HepG2 (cell line): ENCODE measurements around the gene RFFL. TPM values are rescaled to one million over a fixed set of nuclear protein-coding genes. Genes with fewer than 3 reads are reported as not detected.

Experiments
- CBFB ChIP-seq: sonication (generic); formaldehyde crosslinking; IDR thresholded peaks from 2 replicates; pipeline ENCODE4 v1.4.0; 2020; ENCODE audit warnings: missing genetic modification reagents
- POGZ ChIP-seq: sonication (generic); formaldehyde crosslinking; IDR thresholded peaks from 2 replicates; pipeline ENCODE4 v1.4.0; 2020; ENCODE audit warnings: mild to moderate bottlenecking, missing genetic modification reagents
- SNAI1 ChIP-seq: sonication (generic); formaldehyde crosslinking; IDR thresholded peaks from 2 replicates; pipeline ENCODE4 v1.5.0; 2020; ENCODE audit warnings: mild to moderate bottlenecking, missing genetic modification reagents, borderline replicate concordance
- TEAD3 ChIP-seq: optimal IDR thresholded peaks from 2 replicates; pipeline ENCODE3; 2016; ENCODE audit warnings: borderline replicate concordance
- ZNF333 ChIP-seq: sonication (generic); formaldehyde crosslinking; IDR thresholded peaks from 2 replicates; pipeline ENCODE4 v1.4.0; 2020; ENCODE audit warnings: mild to moderate bottlenecking, missing genetic modification reagents, borderline replicate concordance
- ZNF570 ChIP-seq: sonication (generic); formaldehyde crosslinking; IDR thresholded peaks from 2 replicates; pipeline ENCODE4 v1.4.0; 2020; ENCODE audit warnings: mild to moderate bottlenecking, missing genetic modification reagents, borderline replicate concordance
- polyA plus RNA-seq, 8 experiments: library from polyadenylated mRNA; depleted of rRNA in 3 of 8; stranded (reverse) in 7 of 8; unstranded in 1 of 8; fragments of >200 nt; fragmentation: Illumina TruSeq in 4 of 8; extraction: Trizol in 4 of 8; gene quantifications; 2 replicates each; pipeline versions ENCODE4 v1.2.1 to v1.2.3, GENCODE V29; 2011 to 2016; ENCODE audit warnings: low read depth in 4 of 8, missing spikeins in 1 of 8, mixed read lengths in 1 of 8; ENCODE audit not compliant: insufficient read depth in 1 of 8
- total RNA-seq, 5 experiments: library from RNA; depleted of rRNA; stranded (reverse); fragments of >200 nt; fragmentation: Illumina TruSeq; extraction: Trizol; gene quantifications; 2 replicates each; pipeline ENCODE4 v1.2.3, GENCODE V29; 2016; ENCODE audit warnings: low read depth in 1 of 5
- TF ChIP-seq, protein P1 (sequence below): sonication (generic); formaldehyde crosslinking; IDR thresholded peaks from 2 replicates; pipeline ENCODE4 v1.5.0; 2020; ENCODE audit warnings: mild to moderate bottlenecking, missing genetic modification reagents, borderline replicate concordance
- TF ChIP-seq, protein P2 (sequence below): IDR thresholded peaks from 2 replicates; pipeline ENCODE4 v1.6.1; 2016; ENCODE audit warnings: low read depth, missing genetic modification reagents, missing compliant biosample characterization
- TF ChIP-seq, protein P3 (sequence below): IDR thresholded peaks from 2 replicates; pipeline ENCODE4 v1.6.1; 2016; ENCODE audit warnings: low read depth, borderline replicate concordance
- TF ChIP-seq, protein P4 (sequence below): sonication (generic); formaldehyde crosslinking; IDR thresholded peaks from 2 replicates; pipeline ENCODE4 v1.8.1; 2023; ENCODE audit warnings: mild to moderate bottlenecking, missing genetic modification reagents

RFFL gene
- total and polyA plus RNA-seq, 2 of the 13 experiments (the other 11 are each of a cell fraction or from before 2014, with no cell fraction given), result 24.3 to 48.6 TPM

DNA sequence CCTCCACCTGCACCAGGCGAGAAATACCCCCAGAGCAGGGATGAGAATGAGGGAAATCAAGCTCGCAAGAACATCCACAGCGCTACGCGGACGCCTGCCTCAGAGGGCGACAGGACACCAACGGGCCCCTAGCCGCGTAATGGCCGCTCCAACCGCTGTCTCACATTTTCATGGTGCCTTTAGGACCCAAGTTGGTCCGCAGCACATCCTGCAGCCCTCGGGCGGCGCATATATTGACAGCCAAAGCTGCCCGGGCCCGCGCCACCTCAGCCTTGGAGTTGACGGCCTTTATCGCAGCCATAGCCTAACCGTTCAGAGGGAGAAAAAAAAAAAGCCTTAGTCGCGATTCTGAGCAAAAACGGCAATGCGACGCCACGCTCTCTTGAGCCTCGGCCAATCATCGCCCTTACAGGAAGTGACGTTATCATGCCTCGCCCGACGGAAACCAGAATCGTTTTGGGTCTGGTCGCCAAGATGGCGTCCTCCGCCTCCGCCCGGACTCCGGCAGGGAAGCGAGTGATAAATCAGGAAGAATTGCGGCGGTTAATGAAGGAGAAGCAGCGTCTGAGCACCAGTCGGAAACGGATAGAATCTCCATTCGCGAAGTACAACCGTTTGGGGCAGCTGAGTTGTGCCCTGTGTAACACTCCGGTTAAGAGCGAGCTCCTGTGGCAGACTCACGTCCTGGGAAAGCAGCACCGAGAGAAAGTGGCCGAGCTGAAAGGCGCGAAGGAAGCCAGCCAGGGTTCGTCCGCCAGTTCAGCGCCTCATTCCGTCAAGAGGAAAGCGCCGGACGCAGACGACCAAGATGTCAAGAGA lies 102.2 kb downstream of the RFFL start, which contains the start of the genes CCT6B and ZNF830 (continued):
- TF ChIP-seq, protein P1, sequence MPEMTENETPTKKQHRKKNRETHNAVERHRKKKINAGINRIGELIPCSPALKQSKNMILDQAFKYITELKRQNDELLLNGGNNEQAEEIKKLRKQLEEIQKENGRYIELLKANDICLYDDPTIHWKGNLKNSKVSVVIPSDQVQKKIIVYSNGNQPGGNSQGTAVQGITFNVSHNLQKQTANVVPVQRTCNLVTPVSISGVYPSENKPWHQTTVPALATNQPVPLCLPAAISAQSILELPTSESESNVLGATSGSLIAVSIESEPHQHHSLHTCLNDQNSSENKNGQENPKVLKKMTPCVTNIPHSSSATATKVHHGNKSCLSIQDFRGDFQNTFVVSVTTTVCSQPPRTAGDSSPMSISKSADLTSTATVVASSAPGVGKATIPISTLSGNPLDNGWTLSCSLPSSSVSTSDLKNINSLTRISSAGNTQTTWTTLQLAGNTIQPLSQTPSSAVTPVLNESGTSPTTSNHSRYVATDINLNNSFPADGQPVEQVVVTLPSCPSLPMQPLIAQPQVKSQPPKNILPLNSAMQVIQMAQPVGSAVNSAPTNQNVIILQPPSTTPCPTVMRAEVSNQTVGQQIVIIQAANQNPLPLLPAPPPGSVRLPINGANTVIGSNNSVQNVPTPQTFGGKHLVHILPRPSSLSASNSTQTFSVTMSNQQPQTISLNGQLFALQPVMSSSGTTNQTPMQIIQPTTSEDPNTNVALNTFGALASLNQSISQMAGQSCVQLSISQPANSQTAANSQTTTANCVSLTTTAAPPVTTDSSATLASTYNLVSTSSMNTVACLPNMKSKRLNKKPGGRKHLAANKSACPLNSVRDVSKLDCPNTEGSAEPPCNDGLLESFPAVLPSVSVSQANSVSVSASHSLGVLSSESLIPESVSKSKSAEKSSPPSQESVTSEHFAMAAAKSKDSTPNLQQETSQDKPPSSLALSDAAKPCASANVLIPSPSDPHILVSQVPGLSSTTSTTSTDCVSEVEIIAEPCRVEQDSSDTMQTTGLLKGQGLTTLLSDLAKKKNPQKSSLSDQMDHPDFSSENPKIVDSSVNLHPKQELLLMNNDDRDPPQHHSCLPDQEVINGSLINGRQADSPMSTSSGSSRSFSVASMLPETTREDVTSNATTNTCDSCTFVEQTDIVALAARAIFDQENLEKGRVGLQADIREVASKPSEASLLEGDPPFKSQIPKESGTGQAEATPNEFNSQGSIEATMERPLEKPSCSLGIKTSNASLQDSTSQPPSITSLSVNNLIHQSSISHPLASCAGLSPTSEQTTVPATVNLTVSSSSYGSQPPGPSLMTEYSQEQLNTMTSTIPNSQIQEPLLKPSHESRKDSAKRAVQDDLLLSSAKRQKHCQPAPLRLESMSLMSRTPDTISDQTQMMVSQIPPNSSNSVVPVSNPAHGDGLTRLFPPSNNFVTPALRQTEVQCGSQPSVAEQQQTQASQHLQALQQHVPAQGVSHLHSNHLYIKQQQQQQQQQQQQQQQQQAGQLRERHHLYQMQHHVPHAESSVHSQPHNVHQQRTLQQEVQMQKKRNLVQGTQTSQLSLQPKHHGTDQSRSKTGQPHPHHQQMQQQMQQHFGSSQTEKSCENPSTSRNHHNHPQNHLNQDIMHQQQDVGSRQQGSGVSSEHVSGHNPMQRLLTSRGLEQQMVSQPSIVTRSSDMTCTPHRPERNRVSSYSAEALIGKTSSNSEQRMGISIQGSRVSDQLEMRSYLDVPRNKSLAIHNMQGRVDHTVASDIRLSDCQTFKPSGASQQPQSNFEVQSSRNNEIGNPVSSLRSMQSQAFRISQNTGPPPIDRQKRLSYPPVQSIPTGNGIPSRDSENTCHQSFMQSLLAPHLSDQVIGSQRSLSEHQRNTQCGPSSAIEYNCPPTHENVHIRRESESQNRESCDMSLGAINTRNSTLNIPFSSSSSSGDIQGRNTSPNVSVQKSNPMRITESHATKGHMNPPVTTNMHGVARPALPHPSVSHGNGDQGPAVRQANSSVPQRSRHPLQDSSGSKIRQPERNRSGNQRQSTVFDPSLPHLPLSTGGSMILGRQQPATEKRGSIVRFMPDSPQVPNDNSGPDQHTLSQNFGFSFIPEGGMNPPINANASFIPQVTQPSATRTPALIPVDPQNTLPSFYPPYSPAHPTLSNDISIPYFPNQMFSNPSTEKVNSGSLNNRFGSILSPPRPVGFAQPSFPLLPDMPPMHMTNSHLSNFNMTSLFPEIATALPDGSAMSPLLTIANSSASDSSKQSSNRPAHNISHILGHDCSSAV, result no peak
- TF ChIP-seq CBFB (CRISPR knock-in tag), result peak; percentile 24; the same call in 1 of the 2 replicates
- TF ChIP-seq, protein P2, sequence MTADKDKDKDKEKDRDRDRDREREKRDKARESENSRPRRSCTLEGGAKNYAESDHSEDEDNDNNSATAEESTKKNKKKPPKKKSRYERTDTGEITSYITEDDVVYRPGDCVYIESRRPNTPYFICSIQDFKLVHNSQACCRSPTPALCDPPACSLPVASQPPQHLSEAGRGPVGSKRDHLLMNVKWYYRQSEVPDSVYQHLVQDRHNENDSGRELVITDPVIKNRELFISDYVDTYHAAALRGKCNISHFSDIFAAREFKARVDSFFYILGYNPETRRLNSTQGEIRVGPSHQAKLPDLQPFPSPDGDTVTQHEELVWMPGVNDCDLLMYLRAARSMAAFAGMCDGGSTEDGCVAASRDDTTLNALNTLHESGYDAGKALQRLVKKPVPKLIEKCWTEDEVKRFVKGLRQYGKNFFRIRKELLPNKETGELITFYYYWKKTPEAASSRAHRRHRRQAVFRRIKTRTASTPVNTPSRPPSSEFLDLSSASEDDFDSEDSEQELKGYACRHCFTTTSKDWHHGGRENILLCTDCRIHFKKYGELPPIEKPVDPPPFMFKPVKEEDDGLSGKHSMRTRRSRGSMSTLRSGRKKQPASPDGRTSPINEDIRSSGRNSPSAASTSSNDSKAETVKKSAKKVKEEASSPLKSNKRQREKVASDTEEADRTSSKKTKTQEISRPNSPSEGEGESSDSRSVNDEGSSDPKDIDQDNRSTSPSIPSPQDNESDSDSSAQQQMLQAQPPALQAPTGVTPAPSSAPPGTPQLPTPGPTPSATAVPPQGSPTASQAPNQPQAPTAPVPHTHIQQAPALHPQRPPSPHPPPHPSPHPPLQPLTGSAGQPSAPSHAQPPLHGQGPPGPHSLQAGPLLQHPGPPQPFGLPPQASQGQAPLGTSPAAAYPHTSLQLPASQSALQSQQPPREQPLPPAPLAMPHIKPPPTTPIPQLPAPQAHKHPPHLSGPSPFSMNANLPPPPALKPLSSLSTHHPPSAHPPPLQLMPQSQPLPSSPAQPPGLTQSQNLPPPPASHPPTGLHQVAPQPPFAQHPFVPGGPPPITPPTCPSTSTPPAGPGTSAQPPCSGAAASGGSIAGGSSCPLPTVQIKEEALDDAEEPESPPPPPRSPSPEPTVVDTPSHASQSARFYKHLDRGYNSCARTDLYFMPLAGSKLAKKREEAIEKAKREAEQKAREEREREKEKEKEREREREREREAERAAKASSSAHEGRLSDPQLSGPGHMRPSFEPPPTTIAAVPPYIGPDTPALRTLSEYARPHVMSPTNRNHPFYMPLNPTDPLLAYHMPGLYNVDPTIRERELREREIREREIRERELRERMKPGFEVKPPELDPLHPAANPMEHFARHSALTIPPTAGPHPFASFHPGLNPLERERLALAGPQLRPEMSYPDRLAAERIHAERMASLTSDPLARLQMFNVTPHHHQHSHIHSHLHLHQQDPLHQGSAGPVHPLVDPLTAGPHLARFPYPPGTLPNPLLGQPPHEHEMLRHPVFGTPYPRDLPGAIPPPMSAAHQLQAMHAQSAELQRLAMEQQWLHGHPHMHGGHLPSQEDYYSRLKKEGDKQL (CRISPR knock-in tag), result no peak
- TF ChIP-seq, protein P3, sequence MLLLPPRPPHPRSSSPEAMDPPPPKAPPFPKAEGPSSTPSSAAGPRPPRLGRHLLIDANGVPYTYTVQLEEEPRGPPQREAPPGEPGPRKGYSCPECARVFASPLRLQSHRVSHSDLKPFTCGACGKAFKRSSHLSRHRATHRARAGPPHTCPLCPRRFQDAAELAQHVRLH (CRISPR knock-in tag), result peak; percentile 35; the same call in 1 of the 2 replicates
- TF ChIP-seq POGZ, result peak; percentile 98
- peak; percentile 37 for TF ChIP-seq TEAD3 (CRISPR knock-in tag)
- TF ChIP-seq ZNF333 (CRISPR knock-in tag), result no peak
- no peak for TF ChIP-seq SNAI1 (CRISPR knock-in tag)
- TF ChIP-seq, protein P4, sequence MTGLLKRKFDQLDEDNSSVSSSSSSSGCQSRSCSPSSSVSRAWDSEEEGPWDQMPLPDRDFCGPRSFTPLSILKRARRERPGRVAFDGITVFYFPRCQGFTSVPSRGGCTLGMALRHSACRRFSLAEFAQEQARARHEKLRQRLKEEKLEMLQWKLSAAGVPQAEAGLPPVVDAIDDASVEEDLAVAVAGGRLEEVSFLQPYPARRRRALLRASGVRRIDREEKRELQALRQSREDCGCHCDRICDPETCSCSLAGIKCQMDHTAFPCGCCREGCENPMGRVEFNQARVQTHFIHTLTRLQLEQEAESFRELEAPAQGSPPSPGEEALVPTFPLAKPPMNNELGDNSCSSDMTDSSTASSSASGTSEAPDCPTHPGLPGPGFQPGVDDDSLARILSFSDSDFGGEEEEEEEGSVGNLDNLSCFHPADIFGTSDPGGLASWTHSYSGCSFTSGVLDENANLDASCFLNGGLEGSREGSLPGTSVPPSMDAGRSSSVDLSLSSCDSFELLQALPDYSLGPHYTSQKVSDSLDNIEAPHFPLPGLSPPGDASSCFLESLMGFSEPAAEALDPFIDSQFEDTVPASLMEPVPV, result peak; percentile 71; the same call in 1 of the 2 replicates
- no peak for TF ChIP-seq ZNF570
